Activated T-cell treated with anti-CD3 and anti-CD28 coated beads, Interleukin-2, amount 50 U/mL, for 48 hours (primary cell): ENCODE results near the gene PPP1R3A.
"Not testable (repeated sequence)": the region's sequence is repeated elsewhere in the genome, so short reads cannot be mapped to it uniquely, and the experiment has no call there.

Experiments
- DNase-seq, 2 experiments: peaks; one replicate each; pipeline ENCODE4 v3.0.0-alpha.2; 2020

Gene PPP1R3A, protein sequence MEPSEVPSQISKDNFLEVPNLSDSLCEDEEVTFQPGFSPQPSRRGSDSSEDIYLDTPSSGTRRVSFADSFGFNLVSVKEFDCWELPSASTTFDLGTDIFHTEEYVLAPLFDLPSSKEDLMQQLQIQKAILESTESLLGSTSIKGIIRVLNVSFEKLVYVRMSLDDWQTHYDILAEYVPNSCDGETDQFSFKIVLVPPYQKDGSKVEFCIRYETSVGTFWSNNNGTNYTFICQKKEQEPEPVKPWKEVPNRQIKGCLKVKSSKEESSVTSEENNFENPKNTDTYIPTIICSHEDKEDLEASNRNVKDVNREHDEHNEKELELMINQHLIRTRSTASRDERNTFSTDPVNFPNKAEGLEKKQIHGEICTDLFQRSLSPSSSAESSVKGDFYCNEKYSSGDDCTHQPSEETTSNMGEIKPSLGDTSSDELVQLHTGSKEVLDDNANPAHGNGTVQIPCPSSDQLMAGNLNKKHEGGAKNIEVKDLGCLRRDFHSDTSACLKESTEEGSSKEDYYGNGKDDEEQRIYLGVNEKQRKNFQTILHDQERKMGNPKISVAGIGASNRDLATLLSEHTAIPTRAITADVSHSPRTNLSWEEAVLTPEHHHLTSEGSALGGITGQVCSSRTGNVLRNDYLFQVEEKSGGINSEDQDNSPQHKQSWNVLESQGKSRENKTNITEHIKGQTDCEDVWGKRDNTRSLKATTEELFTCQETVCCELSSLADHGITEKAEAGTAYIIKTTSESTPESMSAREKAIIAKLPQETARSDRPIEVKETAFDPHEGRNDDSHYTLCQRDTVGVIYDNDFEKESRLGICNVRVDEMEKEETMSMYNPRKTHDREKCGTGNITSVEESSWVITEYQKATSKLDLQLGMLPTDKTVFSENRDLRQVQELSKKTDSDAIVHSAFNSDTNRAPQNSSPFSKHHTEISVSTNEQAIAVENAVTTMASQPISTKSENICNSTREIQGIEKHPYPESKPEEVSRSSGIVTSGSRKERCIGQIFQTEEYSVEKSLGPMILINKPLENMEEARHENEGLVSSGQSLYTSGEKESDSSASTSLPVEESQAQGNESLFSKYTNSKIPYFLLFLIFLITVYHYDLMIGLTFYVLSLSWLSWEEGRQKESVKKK

DNA sequence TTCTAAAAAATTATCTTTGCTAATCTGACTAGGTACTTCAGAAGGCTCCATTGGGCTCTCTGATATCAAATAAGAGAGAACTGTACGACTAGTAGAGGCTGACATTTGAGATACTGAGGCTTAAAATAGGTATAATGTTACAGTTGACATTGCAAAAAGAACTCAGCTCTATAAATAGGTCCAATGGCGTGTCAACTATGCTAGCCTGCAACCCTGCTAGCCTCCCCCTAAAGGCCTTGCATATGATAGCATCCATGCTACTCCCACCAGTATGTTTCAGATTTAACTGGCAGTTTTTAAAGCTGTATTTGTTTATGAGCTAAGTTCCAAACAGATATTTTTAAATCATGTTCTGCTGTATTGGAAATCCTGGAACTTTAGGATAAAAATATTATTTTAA, at the start of gene PPP1R3A:
TSS of gene PPP1R3A (minus strand) at position 64 of the 400 bp plus-strand sequence. CDS start at position 51, 13 bp downstream.
- DNase-seq, result no peak

GRCh38 chr7:113963356-113963755, 44.5 kb upstream of the PPP1R3A start:
- no peak for DNase-seq

DNA sequence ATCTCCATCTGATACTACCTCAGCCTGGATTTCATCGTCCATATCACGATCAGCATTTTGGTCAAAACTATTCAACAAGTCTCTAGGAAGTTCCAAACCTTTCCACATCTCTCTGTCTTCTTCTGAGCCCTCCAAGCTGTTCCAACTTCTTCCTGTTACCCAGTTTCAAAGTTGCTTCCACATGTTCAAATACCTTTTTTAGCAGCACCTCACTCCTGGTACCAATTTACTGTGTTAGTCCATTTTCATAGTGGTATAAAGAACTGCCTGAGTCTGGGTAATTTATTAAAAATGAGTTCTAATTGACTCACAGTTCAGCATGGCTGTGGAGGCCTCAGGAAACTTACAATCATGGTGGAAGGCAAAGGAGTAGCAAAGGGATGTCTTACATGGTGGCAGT, 41.1 kb upstream of the PPP1R3A start:
- DNase-seq, result no peak

GRCh38 chr7:113955157-113955556, 36.3 kb upstream of the PPP1R3A start:
- no peak for DNase-seq

- no peak for DNase-seq
These were observed 34.7 kb upstream of the PPP1R3A start for GRCh38 chr7:113953553-113953952.

DNA sequence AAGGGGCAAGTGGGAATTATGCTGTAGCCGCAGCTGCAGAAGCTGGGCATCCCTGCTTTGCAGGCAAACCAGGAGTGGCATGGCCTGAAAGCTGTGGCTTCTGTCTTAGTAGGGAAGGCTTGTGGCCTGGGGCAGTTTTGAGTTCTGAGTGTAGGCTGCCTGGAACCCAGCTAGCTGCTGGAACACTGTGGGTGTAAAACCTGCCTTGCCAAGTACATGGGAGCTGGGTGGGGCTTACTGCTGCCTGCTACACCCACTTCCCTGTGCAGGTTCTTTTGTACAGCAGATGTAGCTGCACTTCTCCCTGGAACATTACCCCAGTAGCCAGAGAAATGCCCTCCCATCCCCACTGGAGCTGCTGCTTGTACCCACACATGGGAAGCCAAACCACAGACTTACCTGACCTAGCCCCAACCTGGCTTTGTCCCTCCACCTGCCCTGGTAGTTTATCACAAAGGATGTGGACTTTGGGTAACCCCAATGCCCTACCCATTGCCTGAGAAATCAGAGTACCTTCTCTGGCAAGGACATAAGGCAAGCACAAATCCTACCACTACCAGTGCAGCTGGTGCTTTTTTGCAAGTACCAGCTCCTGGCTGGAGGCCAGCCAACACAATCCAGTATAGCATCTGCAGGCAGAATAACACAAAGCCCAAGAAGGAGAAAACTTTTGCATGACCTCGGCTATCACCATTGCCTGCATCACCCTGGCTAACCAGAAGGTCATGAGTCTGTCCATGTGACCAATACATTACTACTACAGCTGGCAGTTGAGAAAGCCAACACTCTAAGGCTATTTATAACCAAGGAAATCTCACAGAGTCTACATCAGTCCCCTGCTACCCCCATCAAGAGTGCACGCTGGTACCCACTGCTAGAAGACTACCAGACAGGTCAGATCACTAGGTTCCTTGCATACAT, 26.5 kb upstream of the PPP1R3A start:
- no peak for DNase-seq

GRCh38 chr7:113936982-113937381, 18.2 kb upstream of the PPP1R3A start:
- DNase-seq, result no peak

DNA sequence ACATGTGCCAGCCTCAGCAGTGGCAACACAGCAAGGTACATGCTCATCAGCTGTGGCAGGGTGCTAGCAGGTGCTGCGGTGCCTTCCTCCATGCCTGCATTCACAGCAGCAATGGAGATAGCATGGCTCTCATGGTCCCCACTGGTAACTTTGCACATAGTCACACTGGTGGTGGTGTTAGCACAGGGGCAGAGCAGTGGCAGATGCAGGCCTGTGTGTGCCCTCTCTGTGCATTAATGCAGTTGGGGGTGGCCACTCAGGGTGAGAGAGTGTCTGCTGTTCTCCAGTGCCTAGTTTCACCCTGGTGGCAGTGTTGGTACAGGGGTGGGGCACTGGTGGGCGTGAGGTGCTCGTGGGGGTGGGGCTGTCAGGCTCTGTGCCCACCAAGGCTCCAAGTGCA, 17.7 kb upstream of the PPP1R3A start:
- DNase-seq, result no peak

DNA sequence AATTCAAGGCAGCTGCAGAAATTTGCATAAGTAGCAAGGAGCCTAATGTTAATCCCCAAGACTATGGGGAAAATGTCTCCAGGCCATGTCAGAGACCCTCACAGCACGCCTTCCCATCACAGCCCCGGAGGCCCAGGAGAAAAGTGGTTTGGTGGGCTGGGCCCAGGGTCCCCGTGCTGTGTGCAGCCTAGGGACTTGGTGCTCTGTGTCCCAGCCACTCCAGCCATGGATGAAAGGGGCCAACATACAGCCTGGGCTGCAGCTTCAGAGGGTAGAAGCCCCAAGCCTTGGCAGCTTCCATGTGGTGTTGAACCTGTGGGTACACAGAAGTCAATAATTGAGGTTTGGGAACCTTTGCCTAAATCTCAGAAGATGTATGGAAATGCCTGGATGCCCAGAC, 10.6 kb upstream of the PPP1R3A start:
- DNase-seq, result not testable (repeated sequence)

DNA sequence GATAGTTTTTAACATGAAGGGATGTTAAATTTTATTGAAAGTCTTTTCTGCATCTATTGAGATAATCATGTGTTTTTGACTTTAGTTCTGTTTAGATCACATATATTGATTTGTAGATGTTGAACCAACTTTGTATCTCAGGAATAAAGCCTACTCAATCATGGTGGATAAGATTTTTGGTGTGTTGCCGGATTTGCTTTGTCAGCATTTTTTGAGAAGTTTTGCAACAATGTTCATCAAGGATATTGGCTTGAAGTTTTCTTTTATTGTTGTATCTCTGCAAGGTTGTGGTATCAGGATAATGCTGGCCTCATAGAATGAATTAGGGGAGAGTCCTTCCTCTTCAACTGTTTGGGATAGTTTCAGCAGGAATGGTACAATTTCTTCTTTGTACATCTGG, 9.3 kb upstream of the PPP1R3A start:
- DNase-seq, result no peak

DNA sequence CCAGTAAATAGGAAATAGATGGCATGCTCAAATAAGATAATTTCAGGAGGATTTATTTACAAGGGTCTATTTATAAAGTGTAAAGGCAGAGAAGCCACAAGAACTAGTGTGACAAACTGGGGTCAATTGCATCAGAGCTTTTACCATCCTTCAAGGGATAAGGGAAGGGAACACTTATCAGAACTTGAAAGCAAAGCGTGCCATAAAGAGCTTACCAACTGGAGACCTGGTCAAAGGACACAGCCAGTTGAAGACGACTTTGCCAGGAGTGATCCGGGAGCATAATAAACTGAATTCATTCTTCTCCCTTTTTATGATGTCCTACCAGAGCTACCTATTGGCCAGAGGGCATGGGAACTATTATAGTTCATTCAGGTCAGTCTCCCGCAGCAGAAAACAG, 3.2 kb upstream of the PPP1R3A start:
- no peak for DNase-seq

GRCh38 chr7:113921363-113921762, 2.6 kb upstream of the PPP1R3A start:
- DNase-seq, result no peak

DNA sequence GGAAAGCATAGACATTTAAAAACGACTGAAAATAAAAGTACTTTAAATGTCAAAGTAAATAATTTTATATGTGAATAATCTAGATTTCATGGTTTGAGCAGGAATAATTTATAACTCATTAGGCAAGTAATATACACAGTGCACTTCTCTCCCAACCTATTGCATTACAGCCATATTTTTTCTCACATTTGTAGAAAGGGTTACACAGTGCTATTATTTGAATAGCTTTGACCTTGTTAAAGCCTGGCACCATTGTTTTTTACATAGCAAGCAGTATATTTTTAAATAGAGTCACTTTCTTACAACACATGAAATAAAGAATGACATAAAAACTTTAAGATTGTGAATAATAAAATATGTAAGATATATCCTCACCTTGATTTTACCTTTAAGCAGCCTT, 969 bp downstream of the PPP1R3A start:
- DNase-seq, result no peak

DNA sequence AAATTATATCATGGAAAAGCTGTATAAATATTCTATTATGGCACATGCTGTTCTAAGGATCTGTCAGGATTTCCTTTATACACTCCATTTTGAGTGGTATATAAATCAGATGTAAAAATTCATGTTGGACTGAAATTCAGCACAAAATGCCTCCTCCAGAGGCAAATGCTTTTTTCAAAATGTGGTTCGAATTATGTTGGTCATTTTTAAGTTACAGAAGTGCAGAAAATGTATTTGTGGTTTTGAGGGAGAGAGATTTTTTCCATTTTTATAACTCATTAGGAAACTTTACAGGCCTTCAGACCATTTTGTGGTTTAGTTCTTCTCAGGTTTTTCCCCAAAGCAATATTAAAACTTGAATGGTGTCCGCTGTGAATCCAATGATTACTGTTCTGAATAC, 2.9 kb downstream of the PPP1R3A start:
- DNase-seq, result no peak

DNA sequence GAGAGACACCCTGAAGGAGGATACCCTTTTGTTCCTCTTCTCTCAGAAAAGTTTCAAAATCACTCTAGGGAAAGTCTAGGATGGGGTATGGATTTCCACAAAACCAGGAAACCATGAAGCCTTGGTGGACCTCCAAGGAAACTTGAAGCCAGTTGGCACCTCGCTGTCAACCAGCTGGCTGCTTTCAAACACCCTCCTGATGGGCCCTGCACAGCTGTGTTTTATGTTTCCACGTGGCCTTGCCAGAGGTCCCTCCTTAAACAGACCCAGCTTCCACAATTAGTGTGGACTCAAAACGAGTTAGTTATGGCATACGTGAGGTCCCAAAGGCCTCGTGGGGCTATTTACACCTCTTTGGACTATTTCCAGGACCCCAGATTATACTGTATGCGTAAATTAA, 5.9 kb downstream of the PPP1R3A start:
- no peak for DNase-seq

DNA sequence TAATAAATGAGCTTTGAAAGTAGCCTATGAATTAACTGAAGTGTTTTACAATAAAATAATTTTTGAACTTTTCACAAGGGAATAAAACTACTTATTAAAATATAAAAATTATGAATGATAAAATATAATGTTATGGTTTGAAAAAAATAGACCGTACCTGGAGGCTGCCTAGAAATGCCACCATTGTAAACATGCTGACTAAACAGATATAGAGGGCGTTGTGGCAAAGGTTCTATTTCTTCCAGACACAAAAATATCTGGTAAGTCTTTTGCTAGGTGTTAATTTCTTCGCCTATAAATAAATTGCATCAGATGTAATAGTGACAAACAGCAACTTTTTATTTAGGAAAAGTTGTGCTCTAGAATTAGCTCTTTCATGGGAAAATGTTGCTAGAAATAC, 11.2 kb downstream of the PPP1R3A start:
- no peak for DNase-seq

- no peak for DNase-seq
These were observed 14.3 kb downstream of the PPP1R3A start for GRCh38 chr7:113904521-113904920.

DNA sequence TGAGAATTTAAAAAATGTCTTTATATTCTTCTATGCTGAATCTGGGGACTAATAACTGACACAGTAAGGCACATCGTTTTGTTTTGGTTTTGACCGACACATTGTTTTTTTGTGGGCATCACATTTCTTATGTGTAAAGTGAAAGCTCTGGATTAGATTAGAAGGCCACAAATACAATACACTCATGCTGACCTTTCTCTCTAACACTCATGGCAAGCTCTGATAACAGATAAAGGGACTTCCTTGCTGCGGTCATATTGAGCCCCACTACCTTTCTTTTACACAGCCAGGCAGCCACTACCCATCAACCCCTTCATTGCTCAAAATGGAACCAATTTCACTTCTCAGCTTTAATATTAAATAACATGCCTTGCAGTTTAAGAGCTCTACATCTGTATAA, 26.0 kb downstream of the PPP1R3A start:
- no peak for DNase-seq

GRCh38 chr7:113891828-113892227, 27.0 kb downstream of the PPP1R3A start:
- no peak for DNase-seq

GRCh38 chr7:113891031-113891350, 27.8 kb downstream of the PPP1R3A start:
- DNase-seq, result no peak

DNA sequence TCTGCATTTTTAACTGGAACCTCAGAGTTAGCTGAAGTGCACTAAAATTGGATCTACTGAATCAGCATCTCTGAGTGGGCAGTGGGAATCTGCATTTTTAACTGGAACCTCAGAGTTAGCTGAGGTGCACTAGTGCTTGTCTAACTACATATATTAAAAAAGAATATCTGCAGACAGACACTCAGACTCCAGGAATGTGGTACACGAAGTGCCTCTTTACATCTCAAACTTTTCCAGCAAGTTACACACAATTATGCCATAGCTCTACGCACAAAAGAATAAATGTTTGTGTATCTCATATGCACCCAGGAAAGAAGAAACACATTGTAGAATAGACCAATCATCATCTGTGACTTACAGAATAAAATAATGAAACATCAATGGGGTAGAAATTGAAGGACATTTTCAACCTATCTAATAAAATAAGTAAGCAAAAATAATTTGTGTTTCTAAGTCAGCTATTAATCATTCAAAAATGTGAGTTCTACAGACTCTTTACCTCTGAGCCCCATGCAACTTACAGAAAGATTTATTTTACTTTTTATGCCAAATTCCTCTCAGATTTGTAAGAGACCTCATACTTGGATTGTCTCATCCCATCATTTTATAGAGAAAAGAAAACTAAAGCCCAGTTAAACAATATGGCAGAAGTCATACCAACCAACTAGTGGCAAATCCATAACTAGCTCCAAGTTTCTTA, 28.3 kb downstream of the PPP1R3A start:
- DNase-seq, result no peak

- DNase-seq, result no peak
These were observed 35.7 kb downstream of the PPP1R3A start for GRCh38 chr7:113883096-113883495.
